Activated naive CD4-positive, alpha-beta T cell treated with anti-CD3 and anti-CD28 coated beads, Interleukin-2, amount 50 U/mL, for 72 hours (primary cell): ENCODE results near the gene VEGFA. TPM values are rescaled to one million over a fixed set of nuclear protein-coding genes. Genes with fewer than 3 reads are reported as not detected.

Experiments
- ATAC-seq, 2 donors: fragments of 150-1000 bp; cut with Tn5 transposase; 2 replicates each; pipeline ENCODE4 v1.10.0; 2021; ENCODE audit warnings: mild to moderate bottlenecking in 2 of 2, moderate library complexity in 2 of 2
- DNase-seq, 2 donors: peaks; one replicate each; pipeline ENCODE4 v3.0.0; 2021 to 2022; ENCODE audit warnings: low spot score in 2 of 2
- H3K27ac Mint-ChIP-seq, 2 donors: one replicate each; pipeline ENCODE4 v1.8.0; 2022; ENCODE audit warnings: mild to moderate bottlenecking in 2 of 2, mixed read lengths in 2 of 2
- H3K36me3 Mint-ChIP-seq, 2 donors: one replicate each; pipeline ENCODE4 v1.8.0; 2022; ENCODE audit warnings: mixed read lengths in 2 of 2
- H3K9me3 Mint-ChIP-seq, 2 donors: one replicate each; pipeline ENCODE4 v1.8.0; 2022; ENCODE audit warnings: mixed read lengths in 2 of 2
- total RNA-seq, 2 donors: library from RNA; stranded (reverse); gene quantifications; one replicate each; pipeline ENCODE4 v1.2.3, GENCODE V29; 2022

VEGFA gene
- total RNA-seq, 2 donors from 2014 or later = 24.1 to 79.2 TPM

DNA sequence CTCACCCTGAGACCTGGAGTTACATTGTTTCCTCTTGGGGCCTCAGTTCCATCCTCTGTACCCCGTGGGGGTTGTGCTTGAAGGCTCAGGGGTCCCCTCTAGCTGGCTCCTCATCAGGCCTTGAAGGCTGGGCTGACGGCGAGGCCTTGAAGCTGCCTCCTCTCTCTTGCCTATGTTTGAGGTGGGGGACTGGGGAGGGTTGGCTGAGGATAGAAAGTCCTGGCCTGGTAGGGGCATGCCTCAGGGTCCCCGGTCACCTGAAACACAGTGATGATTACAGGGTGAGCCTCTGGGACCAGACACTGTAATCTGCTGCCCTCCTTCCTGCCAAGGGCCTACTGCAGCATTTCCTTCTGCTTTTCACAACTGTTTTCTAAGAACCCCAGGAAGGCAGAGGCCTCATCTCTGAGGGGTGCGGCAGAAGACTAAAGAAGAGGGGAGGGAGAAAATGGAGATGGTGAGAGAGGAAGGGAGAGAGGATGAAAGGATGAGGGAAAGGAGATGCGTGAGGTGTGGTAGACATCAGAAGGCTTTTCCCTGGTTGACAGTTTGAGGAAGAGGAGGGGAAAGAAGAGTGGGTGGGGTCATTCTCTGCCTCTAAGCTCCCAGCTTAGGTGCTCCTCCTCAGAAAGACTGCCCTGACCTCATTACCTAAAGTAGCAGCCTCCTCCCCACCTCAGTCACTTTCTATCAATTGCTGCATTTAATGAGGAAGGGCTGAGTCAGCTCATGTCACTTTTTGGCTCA is 29.7 kb downstream of the VEGFA start:
- Mint-ChIP-seq H3K9me3 (no peaks in the 10 kb centered on the region), H3K27ac (no peak overlapping the region), H3K36me3 (no peaks in the 10 kb centered on the region)
- ATAC-seq (no peak), DNase-seq (no peak)

DNA sequence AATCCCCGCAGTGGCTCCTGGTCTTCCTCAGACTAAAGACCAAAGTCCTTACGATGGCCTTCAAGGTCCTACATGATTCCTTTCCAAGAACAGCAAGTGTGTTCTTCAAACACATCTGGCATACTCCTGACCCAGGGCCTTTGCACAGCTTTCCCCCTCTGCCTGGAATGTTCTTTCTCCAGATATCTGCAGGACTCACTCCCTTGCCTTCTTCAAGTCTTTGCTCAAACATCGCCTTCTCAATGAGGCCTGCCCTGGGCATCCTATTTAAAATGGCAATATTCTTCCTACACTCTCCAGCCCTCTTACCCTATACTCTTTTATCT is 30.2 kb downstream of the VEGFA start:
- Mint-ChIP-seq H3K27ac (no peak overlapping the region), H3K9me3 (no peaks in the 10 kb centered on the region), H3K36me3 (no peaks in the 10 kb centered on the region)
- ATAC-seq (no peak), DNase-seq (no peak)

DNA sequence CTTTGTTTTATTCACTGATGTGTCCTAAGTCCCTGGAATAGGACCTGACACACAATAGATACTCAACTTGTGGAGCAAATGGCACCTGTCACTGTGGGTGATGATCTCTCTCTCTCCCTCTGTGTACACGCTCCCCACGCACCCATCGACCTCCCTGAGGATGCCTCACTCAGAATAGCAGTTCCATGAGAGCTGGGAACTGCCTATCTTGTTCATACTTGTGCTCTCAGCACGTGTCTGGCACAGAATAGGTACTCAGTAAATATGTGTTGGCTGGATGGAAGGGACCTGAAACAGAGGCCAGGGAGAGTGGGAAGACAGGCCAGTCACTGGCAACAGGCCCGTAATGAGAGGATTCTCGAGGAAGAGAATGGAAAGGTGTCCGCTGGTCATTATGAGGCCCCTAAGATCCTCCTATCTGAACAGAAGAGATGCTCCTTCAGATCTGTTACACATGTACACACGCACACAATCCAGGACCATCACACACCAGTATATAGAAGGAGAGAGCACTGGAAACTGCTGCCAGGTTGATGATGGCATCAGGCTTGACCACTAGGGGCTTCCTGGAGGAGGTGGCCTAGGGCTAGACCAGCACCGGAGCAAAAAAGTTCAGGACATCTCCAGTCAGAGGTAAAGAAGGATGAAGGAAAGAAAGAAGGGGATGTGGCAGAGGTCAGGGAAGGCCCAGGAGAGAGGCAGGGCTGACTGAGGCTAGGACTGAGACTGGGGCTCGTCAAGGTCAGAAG is 30.9 kb downstream of the VEGFA start:
- Mint-ChIP-seq H3K9me3 (no peaks in the 10 kb centered on the region), H3K36me3 (no peaks in the 10 kb centered on the region), H3K27ac (no peak overlapping the region)
- DNase-seq = no peak
- no peak for ATAC-seq

DNA sequence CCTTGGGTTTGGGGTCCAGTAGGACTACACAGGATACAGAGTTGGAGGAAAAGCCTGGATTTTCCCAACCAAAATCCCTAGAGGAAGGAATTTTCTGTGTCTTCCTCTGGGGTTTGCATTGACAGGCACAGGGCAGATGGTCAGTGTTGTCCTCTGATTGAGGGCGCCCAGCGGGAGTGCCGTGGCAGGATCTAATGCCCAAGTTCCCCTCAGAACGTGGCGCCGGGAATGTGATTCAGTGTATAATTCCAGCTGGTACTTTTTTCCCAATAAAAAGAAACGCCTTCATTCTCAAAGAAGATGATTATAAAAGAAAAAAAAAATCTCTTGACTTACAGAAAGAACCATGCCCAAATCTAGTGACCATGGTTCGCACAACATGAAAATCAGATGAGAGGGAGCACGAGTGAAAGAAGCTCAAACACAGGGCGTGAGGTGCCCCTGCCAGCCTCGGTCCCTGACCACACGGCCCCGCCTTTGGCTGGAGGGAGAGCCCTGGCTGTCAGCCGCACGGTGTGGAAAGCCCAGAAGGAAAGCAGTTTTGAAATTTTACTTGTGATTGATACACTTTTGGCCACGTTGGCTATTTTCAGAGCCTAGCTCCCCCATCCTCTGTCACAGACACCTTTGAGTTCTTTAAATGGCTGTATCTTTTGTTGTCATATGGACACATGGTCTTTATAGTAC is 31.6 kb downstream of the VEGFA start:
- H3K27ac Mint-ChIP-seq = no peak overlapping the region
- H3K9me3 Mint-ChIP-seq = no peaks in the 10 kb centered on the region
- DNase-seq (no peak), ATAC-seq (no peak)
- no peaks in the 10 kb centered on the region for H3K36me3 Mint-ChIP-seq

GRCh38 chr6:43803055-43803782 is 33.2 kb downstream of the VEGFA start:
- Mint-ChIP-seq H3K9me3 (no peaks in the 10 kb centered on the region), H3K36me3 (no peaks in the 10 kb centered on the region), H3K27ac (no peak overlapping the region)
- ATAC-seq (no peak), DNase-seq (no peak)

GRCh38 chr6:43803783-43804549 is 34.0 kb downstream of the VEGFA start:
- ATAC-seq (peak; percentile 52 to 77), DNase-seq (no peak)
- H3K36me3 Mint-ChIP-seq = no peaks in the 10 kb centered on the region
- no peaks in the 10 kb centered on the region for H3K9me3 Mint-ChIP-seq
- no peak overlapping the region for H3K27ac Mint-ChIP-seq

GRCh38 chr6:43804550-43805223 is 34.7 kb downstream of the VEGFA start:
- Mint-ChIP-seq H3K27ac (no peak overlapping the region), H3K36me3 (no peaks in the 10 kb centered on the region), H3K9me3 (no peaks in the 10 kb centered on the region)
- no peak for DNase-seq
- no peak for ATAC-seq

GRCh38 chr6:43805699-43806042 is 35.7 kb downstream of the VEGFA start:
- H3K9me3 Mint-ChIP-seq = no peaks in the 10 kb centered on the region
- no peaks in the 10 kb centered on the region for H3K36me3 Mint-ChIP-seq
- DNase-seq (no peak), ATAC-seq (no peak)
- peak overlapping the region in 1 of 2 donors; percentile 32 for H3K27ac Mint-ChIP-seq

DNA sequence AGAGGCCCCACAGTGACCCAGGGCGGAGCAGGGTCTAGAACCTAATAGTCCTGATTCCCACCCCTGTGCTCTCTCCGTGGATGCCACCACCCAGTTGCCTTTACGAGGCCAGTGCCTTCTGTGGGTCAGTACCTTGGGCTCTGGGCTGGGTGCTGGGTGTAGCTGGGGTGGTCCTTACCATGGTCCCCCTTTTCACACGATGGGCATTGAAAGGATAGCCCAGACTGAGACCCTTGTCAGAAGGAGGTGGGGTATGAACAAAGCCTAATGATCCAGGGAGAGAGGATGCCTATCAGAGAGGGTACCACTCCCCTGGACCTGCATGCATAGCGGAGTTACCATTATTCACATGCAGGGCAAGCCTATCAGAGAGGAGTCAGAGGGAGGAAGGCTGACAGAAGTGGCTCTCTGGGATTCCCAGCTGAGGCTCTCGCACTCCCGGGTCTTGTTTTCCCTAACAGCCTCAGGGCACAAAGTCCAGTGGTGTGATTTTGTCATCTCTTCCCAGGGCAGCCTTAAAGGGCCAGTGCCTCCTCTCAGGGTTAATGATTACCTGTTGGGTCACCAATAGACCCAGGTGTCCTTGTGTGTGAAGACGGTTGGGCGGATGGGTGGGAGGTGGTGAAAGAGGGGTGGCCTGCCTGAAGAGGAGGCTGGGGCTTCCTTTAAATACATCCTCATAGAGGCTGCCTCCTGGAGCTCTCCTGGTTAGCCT is 36.2 kb downstream of the VEGFA start:
- Mint-ChIP-seq H3K36me3 (no peaks in the 10 kb centered on the region), H3K27ac (no peak overlapping the region), H3K9me3 (no peaks in the 10 kb centered on the region)
- DNase-seq (no peak), ATAC-seq (no peak)

DNA sequence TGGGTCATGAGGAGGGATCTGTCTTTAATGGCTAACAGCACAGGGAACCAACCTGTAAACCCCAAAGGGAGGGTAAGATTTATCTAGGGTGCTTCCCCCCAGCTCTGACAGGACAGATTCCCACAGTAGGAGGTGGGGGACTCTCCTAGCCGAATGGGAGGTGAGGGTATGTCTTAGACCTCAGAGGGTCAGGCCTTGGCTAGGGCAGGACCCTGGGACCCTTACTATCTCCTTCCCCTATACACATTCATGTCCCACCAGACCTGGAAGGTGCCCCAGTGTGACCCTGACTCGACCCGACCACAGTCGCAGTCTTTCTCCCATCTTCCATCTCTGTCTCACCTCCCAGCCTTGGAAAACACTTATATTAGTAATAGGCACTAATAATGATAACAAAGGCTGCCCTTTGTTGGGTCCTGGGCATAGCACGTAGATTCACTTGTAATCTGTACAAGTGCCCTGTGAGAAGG is 36.8 kb downstream of the VEGFA start:
- no peaks in the 10 kb centered on the region for H3K36me3 Mint-ChIP-seq
- no peak overlapping the region for H3K27ac Mint-ChIP-seq
- no peak for DNase-seq
- ATAC-seq = no peak
- no peaks in the 10 kb centered on the region for H3K9me3 Mint-ChIP-seq

- ATAC-seq = peak in 1 of 2 donors; percentile 24
- no peak overlapping the region for H3K27ac Mint-ChIP-seq
Measured at GRCh38 chr6:43807228-43808061, 37.4 kb downstream of the VEGFA start.

DNA sequence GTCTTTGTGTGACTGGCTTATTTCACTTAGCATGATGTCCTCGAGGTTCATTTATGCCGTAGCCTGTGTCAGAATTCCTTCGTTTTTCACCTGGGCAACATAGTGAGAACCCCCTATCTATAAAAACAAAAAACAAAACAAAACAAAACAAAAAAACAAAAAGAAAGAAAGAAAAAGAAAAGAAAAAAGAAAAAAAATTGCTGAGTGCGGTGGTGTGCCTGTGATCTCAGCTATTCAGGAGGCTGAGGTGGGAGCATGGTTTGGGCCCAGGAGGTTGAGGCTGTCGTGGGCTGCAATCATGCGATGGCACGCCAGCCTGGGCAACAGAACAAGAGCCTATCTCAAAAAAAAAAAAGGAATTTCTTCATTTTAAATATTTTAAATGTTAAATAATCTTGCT is 38.4 kb downstream of the VEGFA start:
- no peak for ATAC-seq

More at GRCh38 chr6:43807228-43808061, 37.4 kb downstream of the VEGFA start:
- DNase-seq = no peak
- Mint-ChIP-seq H3K36me3 (no peaks in the 10 kb centered on the region), H3K9me3 (no peaks in the 10 kb centered on the region)

GRCh38 chr6:43809417-43810305 is 39.6 kb downstream of the VEGFA start:
- Mint-ChIP-seq H3K9me3 (no peaks in the 10 kb centered on the region), H3K27ac (no peak overlapping the region), H3K36me3 (no peaks in the 10 kb centered on the region)
- no peak for DNase-seq
- ATAC-seq = no peak

More for the DNA sequence above, 38.4 kb downstream of the VEGFA start:
- no peaks in the 10 kb centered on the region for H3K9me3 Mint-ChIP-seq
- no peak for DNase-seq
- H3K27ac Mint-ChIP-seq = no peak overlapping the region
- no peaks in the 10 kb centered on the region for H3K36me3 Mint-ChIP-seq
